DOHH2 (cell line): ENCODE results near the gene LRRC75A.

ENCODE experiments used
- EZH2phosphoT487 ChIP-seq: fragments of 200-600 bp; sonication (generic); IDR thresholded peaks from 2 replicates; pipeline ENCODE4 v1.6.1; 2017; ENCODE audit warnings: borderline replicate concordance, mild to moderate bottlenecking, antibody characterized with exemption, low read length, moderate library complexity, mixed read lengths
- TF ChIP-seq, protein P1 (sequence below): fragments of 200-600 bp; sonication (generic); IDR thresholded peaks from one replicate; pipeline ENCODE4 v1.5.1; 2014; ENCODE audit warnings: antibody characterized with exemption, mild to moderate bottlenecking, low read depth, low read length; ENCODE audit not compliant: poor library complexity, severe bottlenecking

DNA sequence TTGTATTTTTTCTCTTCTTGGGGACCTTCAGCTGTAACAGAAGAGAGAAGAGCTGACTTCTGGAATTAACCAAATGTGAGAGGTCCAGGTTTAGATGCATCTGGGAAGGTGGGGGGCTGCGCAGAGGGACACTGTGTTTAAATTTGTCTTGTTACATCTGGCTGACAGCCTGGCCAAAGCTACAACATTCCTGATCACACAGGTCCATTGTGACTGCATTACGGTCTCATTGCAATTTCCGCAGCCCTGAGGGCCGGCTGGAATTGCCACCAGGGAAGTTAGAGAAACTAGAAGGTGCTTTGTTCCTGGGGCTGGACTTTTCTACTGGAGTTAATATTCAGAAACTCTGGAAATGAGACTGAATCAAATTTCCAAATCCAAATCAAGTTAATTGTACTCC is 37.9 kb upstream of the LRRC75A start:
- TF ChIP-seq, protein P1, sequence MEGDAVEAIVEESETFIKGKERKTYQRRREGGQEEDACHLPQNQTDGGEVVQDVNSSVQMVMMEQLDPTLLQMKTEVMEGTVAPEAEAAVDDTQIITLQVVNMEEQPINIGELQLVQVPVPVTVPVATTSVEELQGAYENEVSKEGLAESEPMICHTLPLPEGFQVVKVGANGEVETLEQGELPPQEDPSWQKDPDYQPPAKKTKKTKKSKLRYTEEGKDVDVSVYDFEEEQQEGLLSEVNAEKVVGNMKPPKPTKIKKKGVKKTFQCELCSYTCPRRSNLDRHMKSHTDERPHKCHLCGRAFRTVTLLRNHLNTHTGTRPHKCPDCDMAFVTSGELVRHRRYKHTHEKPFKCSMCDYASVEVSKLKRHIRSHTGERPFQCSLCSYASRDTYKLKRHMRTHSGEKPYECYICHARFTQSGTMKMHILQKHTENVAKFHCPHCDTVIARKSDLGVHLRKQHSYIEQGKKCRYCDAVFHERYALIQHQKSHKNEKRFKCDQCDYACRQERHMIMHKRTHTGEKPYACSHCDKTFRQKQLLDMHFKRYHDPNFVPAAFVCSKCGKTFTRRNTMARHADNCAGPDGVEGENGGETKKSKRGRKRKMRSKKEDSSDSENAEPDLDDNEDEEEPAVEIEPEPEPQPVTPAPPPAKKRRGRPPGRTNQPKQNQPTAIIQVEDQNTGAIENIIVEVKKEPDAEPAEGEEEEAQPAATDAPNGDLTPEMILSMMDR = no peak
- TF ChIP-seq EZH2phosphoT487 = no peak
